K562 (cell line): ENCODE data around the gene UPK2. TPM values are rescaled to one million over a fixed set of nuclear protein-coding genes. Genes with fewer than 3 reads are reported as not detected.
A peak's percentile ranks its signal among the peaks of the same experiment; 100 is the strongest.

Experiments
- CCNT2 ChIP-seq: IDR thresholded peaks from 2 replicates; pipeline ENCODE4 v1.6.1; 2011; ENCODE audit warnings: borderline replicate concordance, low read depth, mild to moderate bottlenecking, moderate library complexity, mixed read lengths, low read length; ENCODE audit not compliant: insufficient read length; ENCODE audit errors: extremely low read depth
- ETV5 ChIP-seq: sonication (generic); formaldehyde crosslinking; IDR thresholded peaks from 2 replicates; pipeline ENCODE4 v1.4.0; 2020; ENCODE audit warnings: low read depth, mild to moderate bottlenecking, missing genetic modification reagents
- FUS ChIP-seq: fragments of 200-400 bp; formaldehyde crosslinking; optimal IDR thresholded peaks from 2 replicates; pipeline ENCODE3; 2017; ENCODE audit warnings: low read depth, low read length
- HOXB6 ChIP-seq: fragments of 250-450 bp; sonication (Bioruptor Pico); IDR thresholded peaks from 2 replicates; pipeline ENCODE4 v1.5.1; 2022; ENCODE audit warnings: mild to moderate bottlenecking, borderline replicate concordance
- ILF3 ChIP-seq: fragments of 450-650 bp; IDR thresholded peaks from 2 replicates; pipeline ENCODE4 v1.6.1; 2018; ENCODE audit warnings: antibody characterized with exemption, mild to moderate bottlenecking, moderate library complexity, borderline replicate concordance
- PRPF4 ChIP-seq: fragments of 200-400 bp; formaldehyde crosslinking; IDR thresholded peaks from one replicate; pipeline ENCODE4 v1.6.1; 2017; ENCODE audit warnings: low read length, low read depth, mild to moderate bottlenecking; ENCODE audit not compliant: insufficient read depth, poor library complexity, severe bottlenecking
- RBM22 ChIP-seq: fragments of 200-400 bp; formaldehyde crosslinking; IDR thresholded peaks from 2 replicates; pipeline ENCODE4 v1.6.1; 2018; ENCODE audit warnings: low read length, low read depth; ENCODE audit not compliant: poor library complexity, severe bottlenecking
- RBM34 ChIP-seq: fragments of 200-400 bp; formaldehyde crosslinking; IDR thresholded peaks from 2 replicates; pipeline ENCODE4 v1.6.1; 2018; ENCODE audit warnings: low read length, borderline replicate concordance; ENCODE audit not compliant: insufficient read depth
- SIRT6 ChIP-seq: IDR thresholded peaks from one replicate; pipeline ENCODE4 v1.6.1; 2012; ENCODE audit warnings: low read depth, mild to moderate bottlenecking, control low read depth, inconsistent platforms, low read length, moderate library complexity
- SMARCB1 ChIP-seq: IDR thresholded peaks from 2 replicates; pipeline ENCODE4 v1.6.1; 2011; ENCODE audit warnings: improper control_type of control experiment, low read depth; ENCODE audit not compliant: insufficient read length
- STAT5B ChIP-seq: fragments of 250-450 bp; sonication (Bioruptor Pico); IDR thresholded peaks from 2 replicates; pipeline ENCODE4 v1.8.0; 2021; ENCODE audit warnings: mild to moderate bottlenecking, inconsistent platforms
- ZNF165 ChIP-seq: fragments of 250-450 bp; sonication (Bioruptor Pico); IDR thresholded peaks from 2 replicates; pipeline ENCODE4 v1.4.0; 2020; ENCODE audit warnings: borderline replicate concordance
- ZNF445 ChIP-seq: fragments of 250-450 bp; sonication (Bioruptor Pico); IDR thresholded peaks from 2 replicates; pipeline ENCODE4 v1.4.0; 2020; ENCODE audit warnings: low read depth, mild to moderate bottlenecking, moderate library complexity
- ZNF668 ChIP-seq: fragments of 250-450 bp; sonication (Bioruptor Pico); IDR thresholded peaks from 2 replicates; pipeline ENCODE4 v1.8.0; 2022; ENCODE audit warnings: mild to moderate bottlenecking, inconsistent platforms
- polyA plus RNA-seq, 8 experiments: library from polyadenylated mRNA; depleted of rRNA in 4 of 8; stranded (reverse) in 5 of 8; unstranded in 3 of 8; fragments of >200 nt; fragmentation: Nextera tagmentation in 2 of 8; fragmentation: Illumina TruSeq in 1 of 8; extraction: Ambion mirVana in 2 of 8; extraction: Trizol in 1 of 8; gene quantifications; 2 replicates each; pipeline versions ENCODE4 v1.2.1 to v1.2.3, GENCODE V29; 2011 to 2014; ENCODE audit warnings: inconsistent platforms in 1 of 8, missing spikeins in 1 of 8
- total RNA-seq, 7 experiments: library from RNA; depleted of rRNA in 6 of 7; stranded (reverse); fragments of >200 nt in 6 of 7; fragmentation: Illumina TruSeq in 2 of 7; extraction: Trizol in 2 of 7; gene quantifications; 2 replicates each; pipeline versions ENCODE4 v1.2.1 to v1.2.3, GENCODE V29; 2011 to 2021; ENCODE audit warnings: low replicate concordance in 1 of 7
- TF ChIP-seq, protein P1 (sequence below): fragments of 250-450 bp; sonication (Bioruptor Pico); IDR thresholded peaks from 2 replicates; pipeline ENCODE4 v1.6.1; 2021; ENCODE audit warnings: mild to moderate bottlenecking
- TF ChIP-seq, protein P2 (sequence below): fragments of 450-650 bp; IDR thresholded peaks from 2 replicates; pipeline ENCODE4 v1.6.1; 2014; ENCODE audit warnings: low read depth, mild to moderate bottlenecking, moderate library complexity, borderline replicate concordance
- TF ChIP-seq, protein P3 (sequence below): fragments of 150-350 bp; conservative IDR thresholded peaks from 2 replicates; pipeline ENCODE4 v1.6.1; 2014; ENCODE audit warnings: low read length
- TF ChIP-seq, protein P4 (sequence below): fragments of 250-450 bp; sonication (Bioruptor Pico); IDR thresholded peaks from 2 replicates; pipeline ENCODE4 v1.5.0; 2021; ENCODE audit warnings: mild to moderate bottlenecking, moderate library complexity
- TF ChIP-seq, protein P5 (sequence below): fragments of 250-450 bp; sonication (Bioruptor Pico); IDR thresholded peaks from 2 replicates; pipeline ENCODE4 v1.8.0; 2021; ENCODE audit warnings: moderate library complexity, mild to moderate bottlenecking, inconsistent platforms

Gene UPK2
- total and polyA plus RNA-seq, 9 of the 15 experiments (the other 6 are each of a cell fraction or from before 2014, with no cell fraction given) = not detected

DNA sequence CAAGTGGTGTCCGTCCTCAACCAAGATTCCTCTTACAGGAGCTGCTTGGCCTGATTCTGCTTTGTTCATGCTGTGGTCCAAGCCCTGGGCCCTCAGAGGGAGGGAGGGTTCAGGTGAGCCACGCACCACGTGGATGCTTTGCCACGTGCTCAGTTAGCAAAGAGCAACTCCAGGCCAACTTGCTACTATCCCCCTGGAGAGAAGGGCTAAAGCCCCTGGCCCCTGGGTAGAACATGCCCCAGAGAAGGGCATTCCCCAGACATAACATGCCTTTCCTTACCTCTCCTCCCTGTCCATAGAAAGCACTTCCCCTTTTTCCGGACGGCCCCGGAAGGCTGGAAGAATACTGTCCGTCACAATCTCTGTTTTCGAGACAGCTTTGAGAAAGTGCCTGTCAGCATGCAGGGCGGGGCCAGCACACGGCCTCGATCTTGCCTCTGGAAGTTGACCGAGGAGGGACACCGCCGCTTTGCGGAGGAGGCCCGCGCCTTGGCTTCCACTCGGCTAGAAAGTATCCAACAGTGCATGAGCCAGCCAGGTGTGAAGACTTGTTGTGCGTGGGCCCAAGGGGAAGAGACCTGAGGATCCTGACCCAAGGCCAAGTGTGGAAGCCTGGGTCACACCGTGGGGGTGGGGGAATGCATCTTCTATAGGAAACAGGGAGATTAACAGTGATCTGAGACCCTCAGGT is 24.2 kb downstream of the UPK2 start (continued):
- no peak for TF ChIP-seq RBM22
- TF ChIP-seq SIRT6 = no peak
- TF ChIP-seq, protein P1, sequence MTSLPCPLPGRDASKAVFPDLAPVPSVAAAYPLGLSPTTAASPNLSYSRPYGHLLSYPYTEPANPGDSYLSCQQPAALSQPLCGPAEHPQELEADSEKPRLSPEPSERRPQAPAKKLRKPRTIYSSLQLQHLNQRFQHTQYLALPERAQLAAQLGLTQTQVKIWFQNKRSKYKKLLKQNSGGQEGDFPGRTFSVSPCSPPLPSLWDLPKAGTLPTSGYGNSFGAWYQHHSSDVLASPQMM (CRISPR knock-in tag) = no peak
- TF ChIP-seq HOXB6 (CRISPR knock-in tag) = peak; percentile 66; the same call in 1 of the 2 replicates
- no peak for TF ChIP-seq SMARCB1
- TF ChIP-seq, protein P2, sequence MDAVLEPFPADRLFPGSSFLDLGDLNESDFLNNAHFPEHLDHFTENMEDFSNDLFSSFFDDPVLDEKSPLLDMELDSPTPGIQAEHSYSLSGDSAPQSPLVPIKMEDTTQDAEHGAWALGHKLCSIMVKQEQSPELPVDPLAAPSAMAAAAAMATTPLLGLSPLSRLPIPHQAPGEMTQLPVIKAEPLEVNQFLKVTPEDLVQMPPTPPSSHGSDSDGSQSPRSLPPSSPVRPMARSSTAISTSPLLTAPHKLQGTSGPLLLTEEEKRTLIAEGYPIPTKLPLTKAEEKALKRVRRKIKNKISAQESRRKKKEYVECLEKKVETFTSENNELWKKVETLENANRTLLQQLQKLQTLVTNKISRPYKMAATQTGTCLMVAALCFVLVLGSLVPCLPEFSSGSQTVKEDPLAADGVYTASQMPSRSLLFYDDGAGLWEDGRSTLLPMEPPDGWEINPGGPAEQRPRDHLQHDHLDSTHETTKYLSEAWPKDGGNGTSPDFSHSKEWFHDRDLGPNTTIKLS = peak; percentile 87
- no peak for TF ChIP-seq STAT5B (CRISPR knock-in tag)
- TF ChIP-seq ETV5 (CRISPR knock-in tag) = peak; percentile 70; the same call in 1 of the 2 replicates
- TF ChIP-seq ZNF445 = no peak
- no peak for TF ChIP-seq PRPF4
- TF ChIP-seq, protein P3, sequence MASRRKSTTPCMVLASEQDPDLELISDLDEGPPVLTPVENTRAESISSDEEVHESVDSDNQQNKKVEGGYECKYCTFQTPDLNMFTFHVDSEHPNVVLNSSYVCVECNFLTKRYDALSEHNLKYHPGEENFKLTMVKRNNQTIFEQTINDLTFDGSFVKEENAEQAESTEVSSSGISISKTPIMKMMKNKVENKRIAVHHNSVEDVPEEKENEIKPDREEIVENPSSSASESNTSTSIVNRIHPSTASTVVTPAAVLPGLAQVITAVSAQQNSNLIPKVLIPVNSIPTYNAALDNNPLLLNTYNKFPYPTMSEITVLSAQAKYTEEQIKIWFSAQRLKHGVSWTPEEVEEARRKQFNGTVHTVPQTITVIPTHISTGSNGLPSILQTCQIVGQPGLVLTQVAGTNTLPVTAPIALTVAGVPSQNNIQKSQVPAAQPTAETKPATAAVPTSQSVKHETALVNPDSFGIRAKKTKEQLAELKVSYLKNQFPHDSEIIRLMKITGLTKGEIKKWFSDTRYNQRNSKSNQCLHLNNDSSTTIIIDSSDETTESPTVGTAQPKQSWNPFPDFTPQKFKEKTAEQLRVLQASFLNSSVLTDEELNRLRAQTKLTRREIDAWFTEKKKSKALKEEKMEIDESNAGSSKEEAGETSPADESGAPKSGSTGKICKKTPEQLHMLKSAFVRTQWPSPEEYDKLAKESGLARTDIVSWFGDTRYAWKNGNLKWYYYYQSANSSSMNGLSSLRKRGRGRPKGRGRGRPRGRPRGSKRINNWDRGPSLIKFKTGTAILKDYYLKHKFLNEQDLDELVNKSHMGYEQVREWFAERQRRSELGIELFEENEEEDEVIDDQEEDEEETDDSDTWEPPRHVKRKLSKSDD = no peak
- TF ChIP-seq CCNT2 = no peak
- TF ChIP-seq ZNF165 (CRISPR knock-in tag) = no peak
- no peak for TF ChIP-seq RBM34
- no peak for TF ChIP-seq FUS
- no peak for TF ChIP-seq ILF3
- TF ChIP-seq, protein P4, sequence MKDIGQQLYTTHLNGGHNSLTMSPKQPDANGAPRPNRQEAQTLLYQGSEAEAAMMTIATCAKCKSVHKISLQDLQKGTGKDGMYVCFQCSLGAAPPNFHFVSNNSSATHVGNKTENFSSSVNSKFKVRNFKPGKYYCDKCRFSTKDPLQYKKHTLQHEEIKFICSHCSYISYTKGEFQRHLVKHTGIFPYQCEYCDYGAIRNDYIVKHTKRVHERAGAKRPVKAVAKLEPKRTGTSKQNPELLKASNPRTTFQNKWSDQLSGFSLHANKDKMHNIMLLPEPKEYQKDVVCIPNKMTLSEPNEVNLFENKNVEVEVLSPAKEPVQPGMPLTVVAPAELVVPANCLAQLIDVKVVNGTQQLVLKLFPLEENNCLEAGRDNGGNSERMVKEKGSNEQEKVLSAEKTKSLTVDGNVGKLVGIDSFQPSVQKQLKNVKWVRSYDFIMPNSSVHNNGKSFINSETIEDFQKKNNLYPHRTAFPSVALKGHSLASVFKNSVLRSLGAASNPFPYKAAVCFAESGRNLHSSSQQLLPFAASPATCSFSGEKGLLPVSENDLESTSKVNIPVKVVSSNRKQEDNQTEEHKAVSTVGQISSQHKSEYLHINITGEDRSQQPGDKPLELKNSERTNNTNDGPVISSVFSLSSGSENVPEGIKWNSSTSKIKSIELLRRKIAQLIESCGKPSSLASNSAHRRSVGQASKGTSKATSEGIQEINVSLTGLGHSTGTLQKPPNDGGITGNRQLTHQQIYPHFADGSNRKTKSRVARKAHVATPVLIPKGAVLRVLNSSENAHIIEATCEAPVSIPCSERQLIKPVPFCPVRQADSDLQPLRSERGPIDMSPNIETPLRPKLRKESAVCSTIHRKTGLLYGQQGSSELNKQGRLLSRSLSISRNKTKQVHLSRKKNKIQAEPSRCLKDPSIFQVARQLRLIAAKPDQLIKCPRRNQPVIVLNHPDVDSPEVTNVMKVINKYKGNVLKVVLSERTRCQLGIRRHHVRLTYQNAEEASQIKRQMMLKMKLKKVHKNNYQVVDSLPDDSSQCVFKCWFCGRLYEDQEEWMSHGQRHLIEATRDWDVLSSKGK (CRISPR knock-in tag) = no peak
- TF ChIP-seq, protein P5, sequence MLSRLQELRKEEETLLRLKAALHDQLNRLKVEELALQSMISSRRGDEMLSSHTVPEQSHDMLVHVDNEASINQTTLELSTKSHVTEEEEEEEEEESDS = no peak
- no peak for TF ChIP-seq ZNF668 (CRISPR knock-in tag)
